Measurements from ENCODE around the gene PLA2G1B. TPM values are rescaled to one million over a fixed set of nuclear protein-coding genes. Genes with fewer than 3 reads are reported as not detected.

The PLA2G1B gene
- total and polyA plus RNA-seq, 10 donors = 0.29 to 1.9 (median 0.95) TPM; not detected in 4

GRCh38 chr12:120359128-120359527 lies 31.5 kb upstream of the PLA2G1B start:
- DNase-seq = no peak
- TF ChIP-seq POLR2AphosphoS5 (IDR thresholded peaks at IDR 0.05) (no peak), CTCF (IDR thresholded peaks at IDR 0.05 in 8 of 11, conservative IDR thresholded peaks at IDR 0.05 in 3 of 11) (no peak), POLR2A (IDR thresholded peaks at IDR 0.05) (no peak)
- H3K4me3 ChIP-seq = no peak overlapping the region
- WGBS, 5 donors = 86 to 100% (median 93%) methylated on average over 1 of the region's 1 CpG
- no peaks in the 10 kb centered on the region for H3K36me3 ChIP-seq
- H3K27ac ChIP-seq = no peak overlapping the region
- no peaks in the 10 kb centered on the region for H3K9me3 ChIP-seq
- intact Hi-C loops (cut with DNase I; ENCODE audit: low total_unique reads) = no loop called here
- H3K27me3 ChIP-seq (replicated peaks in 1 of 7) = peaks cover 0 to 78% (median 19%) of the 10 kb centered on the region in 7 donors
- H3K4me1 ChIP-seq = peaks cover 0 to 13% (median 8%) of the 10 kb centered on the region in 6 donors

DNA sequence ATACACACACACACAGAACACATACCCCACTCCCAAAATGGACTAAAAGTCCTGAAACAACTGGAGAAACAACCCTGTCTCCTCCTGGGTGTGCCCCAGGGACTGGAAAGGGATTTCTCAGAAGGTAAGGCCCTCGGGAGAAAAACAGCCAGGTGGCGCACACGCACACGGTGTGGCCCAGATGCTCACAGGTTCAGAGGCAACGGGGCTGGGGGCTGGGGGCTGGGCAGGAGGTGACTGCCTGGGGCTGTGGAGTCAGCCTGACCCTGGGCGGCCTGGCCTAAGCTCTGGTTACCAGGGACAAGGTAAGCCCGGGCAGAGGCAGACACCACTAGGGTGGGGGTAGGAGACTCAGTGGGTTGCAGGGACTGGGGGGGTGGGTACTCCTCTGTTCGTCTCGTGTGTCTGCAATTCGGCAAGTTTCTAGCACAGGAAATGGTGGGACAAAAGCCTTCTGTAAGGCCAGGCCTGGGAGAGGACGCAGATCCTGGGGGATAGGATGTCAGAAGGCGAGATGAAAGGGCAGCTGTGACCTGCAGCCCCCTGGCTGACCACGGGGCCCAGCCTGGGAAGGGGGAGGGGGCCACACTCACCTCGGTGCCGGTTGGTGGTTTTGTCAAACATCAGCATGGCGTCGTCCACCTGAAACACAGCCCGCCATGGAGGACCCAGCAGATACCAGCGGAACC lies 31.0 kb upstream of the PLA2G1B start:
- Histone ChIP-seq H3K36me3 (no peaks in the 10 kb centered on the region), H3K27me3 (replicated peaks in 1 of 7) (peaks cover 0 to 77% (median 19%) of the 10 kb centered on the region in 7 donors), H3K27ac (no peak overlapping the region), H3K9me3 (no peaks in the 10 kb centered on the region), H3K4me1 (peaks cover 0 to 13% (median 8%) of the 10 kb centered on the region in 6 donors), H3K4me3 (no peak overlapping the region)
- WGBS, 5 donors = 51 to 63% (median 59%) methylated on average over 11 to 19 of the region's 19 CpGs
- TF ChIP-seq POLR2AphosphoS5 (IDR thresholded peaks at IDR 0.05) = no peak
- no peak for TF ChIP-seq CTCF (IDR thresholded peaks at IDR 0.05 in 8 of 11, conservative IDR thresholded peaks at IDR 0.05 in 3 of 11)
- no peak for TF ChIP-seq POLR2A (IDR thresholded peaks at IDR 0.05)
- intact Hi-C loops (cut with DNase I; ENCODE audit: low total_unique reads) = no loop called here
- no peak for DNase-seq

- no peak overlapping the region for H3K27ac ChIP-seq
- peaks cover 0 to 72% (median 17%) of the 10 kb centered on the region in 7 donors for H3K27me3 ChIP-seq (replicated peaks in 1 of 7)
- no peak overlapping the region for H3K4me3 ChIP-seq
- no peaks in the 10 kb centered on the region for H3K36me3 ChIP-seq
- intact Hi-C loops (cut with DNase I; ENCODE audit: low total_unique reads) = loop anchor here (2.0 kb wide), 1 partner anchor 74 kb away; no protein-coding TSS in a partner anchor
- H3K4me1 ChIP-seq = peaks cover 0 to 13% (median 8%) of the 10 kb centered on the region in 6 donors
- WGBS, 5 donors = 72 to 85% (median 79%) methylated on average over 5 of the region's 5 CpGs
- no peaks in the 10 kb centered on the region for H3K9me3 ChIP-seq
- TF ChIP-seq POLR2A (IDR thresholded peaks at IDR 0.05) = no peak
- no peak for TF ChIP-seq POLR2AphosphoS5 (IDR thresholded peaks at IDR 0.05)
- TF ChIP-seq CTCF (IDR thresholded peaks at IDR 0.05 in 8 of 11, conservative IDR thresholded peaks at IDR 0.05 in 3 of 11) = no peak
- DNase-seq = no peak
These were observed 29.5 kb upstream of the PLA2G1B start for GRCh38 chr12:120357104-120357503.

DNA sequence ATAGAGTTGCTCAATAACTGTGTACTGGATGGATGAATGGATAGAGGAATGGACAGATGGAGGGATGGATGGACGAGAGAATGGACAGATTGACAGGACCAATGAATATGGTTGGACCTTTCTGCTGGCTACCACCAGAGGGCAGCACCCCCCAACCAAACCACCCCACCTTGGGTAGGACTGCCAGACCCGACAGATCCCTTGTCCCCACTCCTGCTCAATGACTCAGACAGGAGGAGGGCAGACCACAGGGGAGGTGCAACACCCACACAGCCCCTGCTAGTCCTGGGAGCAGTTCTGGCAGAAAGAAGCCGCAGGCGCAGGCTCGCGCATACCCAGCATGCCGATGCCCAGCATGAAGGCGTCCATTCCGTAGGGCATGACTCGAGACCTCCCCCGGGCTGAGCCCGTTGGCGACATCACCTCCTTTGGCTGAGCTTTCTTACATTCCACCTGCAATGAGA lies 29.0 kb upstream of the PLA2G1B start:
- Histone ChIP-seq H3K4me3 (no peak overlapping the region), H3K9me3 (no peaks in the 10 kb centered on the region), H3K27ac (no peak overlapping the region), H3K36me3 (no peaks in the 10 kb centered on the region), H3K27me3 (replicated peaks in 1 of 7) (peaks cover 0 to 67% (median 12%) of the 10 kb centered on the region in 7 donors), H3K4me1 (peaks cover 0 to 9% (median 4%) of the 10 kb centered on the region in 6 donors)
- whole genome bisulfite sequencing, 5 donors = 63 to 72% (median 68%) methylated on average over 11 to 13 of the region's 13 CpGs
- TF ChIP-seq POLR2AphosphoS5 (IDR thresholded peaks at IDR 0.05) = no peak
- peak; percentile 45 to 89 (median 82) for TF ChIP-seq CTCF (IDR thresholded peaks at IDR 0.05 in 8 of 11, conservative IDR thresholded peaks at IDR 0.05 in 3 of 11)
- no peak for TF ChIP-seq POLR2A (IDR thresholded peaks at IDR 0.05)
- intact Hi-C loops (cut with DNase I; ENCODE audit: low total_unique reads) = loop anchor here (2.0 kb wide), 1 partner anchor 74 kb away; no protein-coding TSS in a partner anchor
- peak; percentile 87 for DNase-seq
